Erythroblast (primary cell): ENCODE measurements around the gene ZNF691.

ENCODE experiments used
- GATA1 ChIP-seq: IDR thresholded peaks from 2 replicates; pipeline ENCODE4 v1.6.1; 2011; ENCODE audit warnings: low read depth, mild to moderate bottlenecking, control low read depth, low read length, moderate library complexity
- POLR2A ChIP-seq: IDR thresholded peaks from 2 replicates; pipeline ENCODE4 v1.6.1; 2011; ENCODE audit warnings: mild to moderate bottlenecking, low read length

GRCh38 chr1:42853116-42853884 is 6.9 kb downstream of the ZNF691 start:
- no peak for TF ChIP-seq POLR2A
- no peak for TF ChIP-seq GATA1
